Measurements from ENCODE around the gene BRF1. TPM values are rescaled to one million over a fixed set of nuclear protein-coding genes. Genes with fewer than 3 reads are reported as not detected.

BRF1 gene
- total RNA-seq, 1 donor from 2014 or later, result 16.9 TPM

DNA sequence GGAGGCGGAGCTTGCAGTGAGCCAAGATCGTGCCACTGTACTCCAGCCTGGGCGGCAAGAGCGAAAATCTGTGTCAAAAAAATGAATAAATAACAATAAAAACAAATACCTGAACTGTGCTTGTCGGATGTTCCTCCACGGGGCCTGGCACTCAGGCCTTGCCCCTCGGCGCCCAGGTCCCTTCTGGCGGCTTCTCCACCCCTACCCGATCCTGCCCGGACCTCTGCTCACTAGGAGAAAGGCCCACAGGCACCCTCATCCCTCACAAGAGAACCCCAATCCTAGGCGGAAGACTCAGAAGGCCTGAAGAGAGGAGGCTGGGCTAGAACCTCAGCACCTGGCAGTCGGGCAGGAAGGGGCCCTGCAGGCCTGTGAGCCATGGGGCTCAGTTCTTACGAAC, 73.5 kb downstream of the BRF1 start:
- no peak for DNase-seq (ENCODE audit: low spot score)
- Mint-ChIP-seq H3K27me3 (ENCODE audit: insufficient read depth, low read depth) (no peaks in the 10 kb centered on the region), H3K9me3 (no peaks in the 10 kb centered on the region), H3K4me1 (peaks cover 10% of the 10 kb centered on the region), H3K27ac (no peak overlapping the region), H3K4me3 (no peak overlapping the region), H3K36me3 (peaks cover 16% of the 10 kb centered on the region)
- Histone ChIP-seq H3K36me3 (no peaks in the 10 kb centered on the region), H4K20me1 (ENCODE audit: low read depth) (no peaks in the 10 kb centered on the region), H3K27ac (no peak overlapping the region), H2AFZ (replicated peaks) (no peak overlapping the region), H3K9ac (no peak overlapping the region), H3K27me3 (no peaks in the 10 kb centered on the region), H3K4me2 (no peak overlapping the region), H3K79me2 (ENCODE audit: low read depth) (peaks cover 3% of the 10 kb centered on the region), H3K9me3 (ENCODE audit: low read depth) (no peaks in the 10 kb centered on the region), H3K4me1 (no peaks in the 10 kb centered on the region), H3F3A (ENCODE audit: low read depth) (no peaks in the 10 kb centered on the region), H3K4me3 (no peak overlapping the region)
- TF ChIP-seq, protein P1, sequence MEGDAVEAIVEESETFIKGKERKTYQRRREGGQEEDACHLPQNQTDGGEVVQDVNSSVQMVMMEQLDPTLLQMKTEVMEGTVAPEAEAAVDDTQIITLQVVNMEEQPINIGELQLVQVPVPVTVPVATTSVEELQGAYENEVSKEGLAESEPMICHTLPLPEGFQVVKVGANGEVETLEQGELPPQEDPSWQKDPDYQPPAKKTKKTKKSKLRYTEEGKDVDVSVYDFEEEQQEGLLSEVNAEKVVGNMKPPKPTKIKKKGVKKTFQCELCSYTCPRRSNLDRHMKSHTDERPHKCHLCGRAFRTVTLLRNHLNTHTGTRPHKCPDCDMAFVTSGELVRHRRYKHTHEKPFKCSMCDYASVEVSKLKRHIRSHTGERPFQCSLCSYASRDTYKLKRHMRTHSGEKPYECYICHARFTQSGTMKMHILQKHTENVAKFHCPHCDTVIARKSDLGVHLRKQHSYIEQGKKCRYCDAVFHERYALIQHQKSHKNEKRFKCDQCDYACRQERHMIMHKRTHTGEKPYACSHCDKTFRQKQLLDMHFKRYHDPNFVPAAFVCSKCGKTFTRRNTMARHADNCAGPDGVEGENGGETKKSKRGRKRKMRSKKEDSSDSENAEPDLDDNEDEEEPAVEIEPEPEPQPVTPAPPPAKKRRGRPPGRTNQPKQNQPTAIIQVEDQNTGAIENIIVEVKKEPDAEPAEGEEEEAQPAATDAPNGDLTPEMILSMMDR (IDR thresholded peaks at IDR 0.05), result no peak
- no peak for TF ChIP-seq EZH2phosphoT487 (IDR thresholded peaks at IDR 0.05)
- TF ChIP-seq EZH2 (IDR thresholded peaks at IDR 0.05), result no peak

DNA sequence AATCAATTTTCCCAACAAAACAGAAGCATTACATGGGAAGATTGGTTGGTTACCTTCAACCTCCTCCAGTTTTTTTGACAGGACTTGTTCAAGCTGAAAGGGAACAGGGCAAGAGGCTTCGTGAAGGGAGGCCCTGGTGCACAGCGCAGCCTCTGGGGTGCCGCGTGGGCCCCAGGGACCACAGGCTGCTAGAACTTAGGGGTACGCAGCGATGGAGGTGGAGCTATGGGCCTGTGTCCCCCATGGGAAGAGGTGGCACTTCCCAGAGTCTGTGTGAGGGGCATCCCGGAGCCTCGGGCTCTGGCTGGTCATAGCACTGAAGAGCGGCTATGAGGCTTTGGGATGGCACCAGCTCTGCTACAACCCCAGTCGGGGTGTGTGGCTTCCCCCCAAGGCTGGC, 74.6 kb downstream of the BRF1 start:
- Mint-ChIP-seq H3K27ac (no peak overlapping the region), H3K27me3 (ENCODE audit: insufficient read depth, low read depth) (no peaks in the 10 kb centered on the region), H3K4me3 (no peak overlapping the region), H3K9me3 (no peaks in the 10 kb centered on the region), H3K36me3 (peaks cover 20% of the 10 kb centered on the region), H3K4me1 (peaks cover 13% of the 10 kb centered on the region)
- no peak overlapping the region for H2AFZ ChIP-seq (replicated peaks)
- H3K4me2 ChIP-seq, result no peak overlapping the region
- no peak overlapping the region for H3K27ac ChIP-seq
- H3K79me2 ChIP-seq (ENCODE audit: low read depth), result no peaks in the 10 kb centered on the region
- H3F3A ChIP-seq (ENCODE audit: low read depth), result no peaks in the 10 kb centered on the region
- no peaks in the 10 kb centered on the region for H3K4me1 ChIP-seq
- H3K4me3 ChIP-seq, result no peak overlapping the region
- no peak for DNase-seq (ENCODE audit: low spot score)
- no peaks in the 10 kb centered on the region for H4K20me1 ChIP-seq (ENCODE audit: low read depth)
- H3K9ac ChIP-seq, result no peak overlapping the region
- H3K9me3 ChIP-seq (ENCODE audit: low read depth), result no peaks in the 10 kb centered on the region
- no peaks in the 10 kb centered on the region for H3K36me3 ChIP-seq
- H3K27me3 ChIP-seq, result no peaks in the 10 kb centered on the region
- TF ChIP-seq EZH2 (IDR thresholded peaks at IDR 0.05), result no peak
- TF ChIP-seq, protein P1 (IDR thresholded peaks at IDR 0.05), result no peak
- no peak for TF ChIP-seq EZH2phosphoT487 (IDR thresholded peaks at IDR 0.05)

DNA sequence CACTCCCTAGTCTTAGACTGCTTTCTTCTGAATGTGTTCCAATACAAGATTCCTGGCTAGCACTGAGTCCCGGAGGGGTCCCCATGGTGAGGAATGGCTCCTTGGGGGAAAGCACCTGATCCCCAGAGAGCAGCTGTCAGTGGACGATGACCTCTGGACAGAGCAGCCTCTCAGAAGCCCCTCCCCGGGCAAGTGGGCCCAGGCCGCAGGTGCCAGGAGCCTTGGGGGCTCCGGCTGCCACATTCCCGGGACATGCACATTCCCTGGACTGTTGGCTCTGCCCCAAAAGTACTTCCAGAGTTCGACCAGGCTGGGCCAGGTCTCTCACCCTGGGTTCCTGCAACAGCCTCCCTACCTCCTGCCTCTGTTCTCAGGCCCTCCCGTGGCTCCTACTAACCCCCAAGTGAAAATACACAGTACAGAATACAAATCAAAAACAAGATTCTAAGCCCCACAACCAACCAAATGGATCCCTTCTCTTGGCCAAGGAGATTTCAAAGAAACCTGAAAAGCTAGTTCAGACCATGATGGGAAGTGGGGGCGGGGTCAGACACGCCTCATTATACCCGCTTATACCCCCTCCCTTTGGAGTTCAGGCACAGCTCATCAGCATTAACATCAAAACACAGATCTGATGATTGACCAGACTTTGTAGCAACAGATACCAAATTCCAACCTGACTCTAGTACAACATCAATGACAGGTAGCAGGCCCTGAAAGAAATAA, 75.8 kb downstream of the BRF1 start:
- Mint-ChIP-seq H3K27me3 (ENCODE audit: insufficient read depth, low read depth) (no peaks in the 10 kb centered on the region), H3K4me3 (no peak overlapping the region), H3K36me3 (peaks cover 22% of the 10 kb centered on the region), H3K4me1 (peaks cover 13% of the 10 kb centered on the region), H3K27ac (no peak overlapping the region), H3K9me3 (no peaks in the 10 kb centered on the region)
- Histone ChIP-seq H3K36me3 (no peaks in the 10 kb centered on the region), H3F3A (ENCODE audit: low read depth) (no peaks in the 10 kb centered on the region), H3K9me3 (ENCODE audit: low read depth) (no peaks in the 10 kb centered on the region), H4K20me1 (ENCODE audit: low read depth) (no peaks in the 10 kb centered on the region), H3K79me2 (ENCODE audit: low read depth) (no peaks in the 10 kb centered on the region), H3K27me3 (no peaks in the 10 kb centered on the region), H3K4me1 (no peaks in the 10 kb centered on the region), H3K4me2 (no peak overlapping the region), H3K9ac (no peak overlapping the region), H3K4me3 (no peak overlapping the region), H2AFZ (replicated peaks) (no peak overlapping the region), H3K27ac (no peak overlapping the region)
- no peak for DNase-seq (ENCODE audit: low spot score)
- TF ChIP-seq, protein P1 (IDR thresholded peaks at IDR 0.05), result no peak
- TF ChIP-seq EZH2 (IDR thresholded peaks at IDR 0.05) (no peak), EZH2phosphoT487 (IDR thresholded peaks at IDR 0.05) (no peak)
